Activated naive CD8-positive, alpha-beta T cell (primary cell): Measurements from ENCODE around the gene BCKDHB.

Source experiments
- H3K27ac Mint-ChIP-seq: one replicate; pipeline ENCODE4 v1.8.0; 2021; ENCODE audit warnings: mixed read lengths
- H3K27me3 Mint-ChIP-seq: one replicate; pipeline ENCODE4 v1.8.0; 2021; ENCODE audit warnings: mixed read lengths
- H3K36me3 Mint-ChIP-seq: one replicate; pipeline ENCODE4 v1.8.0; 2021; ENCODE audit warnings: mixed read lengths
- H3K4me1 Mint-ChIP-seq: one replicate; pipeline ENCODE4 v1.8.0; 2021; ENCODE audit warnings: low read depth, mixed read lengths
- H3K4me3 Mint-ChIP-seq: one replicate; pipeline ENCODE4 v1.8.0; 2021; ENCODE audit warnings: mild to moderate bottlenecking, mixed read lengths
- H3K9me3 Mint-ChIP-seq: one replicate; pipeline ENCODE4 v1.8.0; 2021; ENCODE audit warnings: low read depth, mixed read lengths

BCKDHB gene

GRCh38 chr6:80364149-80364548 is 257.7 kb downstream of the BCKDHB start:
- Mint-ChIP-seq H3K36me3 (peaks cover 7% of the 10 kb centered on the region), H3K4me1 (no peaks in the 10 kb centered on the region), H3K27me3 (no peaks in the 10 kb centered on the region), H3K27ac (no peak overlapping the region), H3K4me3 (no peak overlapping the region), H3K9me3 (no peaks in the 10 kb centered on the region)

- no peak overlapping the region for H3K4me3 Mint-ChIP-seq
- H3K27ac Mint-ChIP-seq = no peak overlapping the region
- no peaks in the 10 kb centered on the region for H3K4me1 Mint-ChIP-seq
- peaks cover 3% of the 10 kb centered on the region for H3K9me3 Mint-ChIP-seq
- no peaks in the 10 kb centered on the region for H3K27me3 Mint-ChIP-seq
- peaks cover 5% of the 10 kb centered on the region for H3K36me3 Mint-ChIP-seq
These were observed 259.6 kb downstream of the BCKDHB start for GRCh38 chr6:80366051-80366450.

GRCh38 chr6:80366714-80367113 is 260.2 kb downstream of the BCKDHB start:
- H3K9me3 Mint-ChIP-seq = peaks cover 3% of the 10 kb centered on the region
- no peak overlapping the region for H3K27ac Mint-ChIP-seq
- H3K27me3 Mint-ChIP-seq = no peaks in the 10 kb centered on the region
- no peak overlapping the region for H3K4me3 Mint-ChIP-seq
- no peaks in the 10 kb centered on the region for H3K4me1 Mint-ChIP-seq
- H3K36me3 Mint-ChIP-seq = peaks cover 4% of the 10 kb centered on the region

- peaks cover 23% of the 10 kb centered on the region for H3K36me3 Mint-ChIP-seq
- H3K4me3 Mint-ChIP-seq = no peak overlapping the region
- H3K27me3 Mint-ChIP-seq = no peaks in the 10 kb centered on the region
- no peak overlapping the region for H3K27ac Mint-ChIP-seq
- no peaks in the 10 kb centered on the region for H3K4me1 Mint-ChIP-seq
- H3K9me3 Mint-ChIP-seq = peaks cover 28% of the 10 kb centered on the region
These were observed 269.9 kb downstream of the BCKDHB start for GRCh38 chr6:80376411-80376810.

- Mint-ChIP-seq H3K27me3 (no peaks in the 10 kb centered on the region), H3K4me1 (no peaks in the 10 kb centered on the region), H3K4me3 (no peak overlapping the region), H3K36me3 (peaks cover 8% of the 10 kb centered on the region), H3K27ac (no peak overlapping the region), H3K9me3 (peaks cover under 1% of the 10 kb centered on the region)
These were observed 274.1 kb downstream of the BCKDHB start for GRCh38 chr6:80380566-80380965.

- Mint-ChIP-seq H3K27me3 (no peaks in the 10 kb centered on the region), H3K4me1 (no peaks in the 10 kb centered on the region), H3K4me3 (no peak overlapping the region), H3K36me3 (peaks cover 4% of the 10 kb centered on the region), H3K9me3 (no peaks in the 10 kb centered on the region), H3K27ac (no peak overlapping the region)
These were observed 276.3 kb downstream of the BCKDHB start for GRCh38 chr6:80382811-80383210.

- no peaks in the 10 kb centered on the region for H3K4me1 Mint-ChIP-seq
- H3K27me3 Mint-ChIP-seq = no peaks in the 10 kb centered on the region
- H3K4me3 Mint-ChIP-seq = no peak overlapping the region
These were observed 282.0 kb downstream of the BCKDHB start for GRCh38 chr6:80388507-80388906.

More at GRCh38 chr6:80388507-80388906, 282.0 kb downstream of the BCKDHB start:
- peaks cover 21% of the 10 kb centered on the region for H3K36me3 Mint-ChIP-seq
- peaks cover 5% of the 10 kb centered on the region for H3K9me3 Mint-ChIP-seq
- no peak overlapping the region for H3K27ac Mint-ChIP-seq
